Activated T-cell treated with anti-CD3 and anti-CD28 coated beads, Interleukin-2, amount 50 U/mL, for 72 hours (primary cell): ENCODE results near the gene NUDT2. TPM values are rescaled to one million over a fixed set of nuclear protein-coding genes. Genes with fewer than 3 reads are reported as not detected.
A peak's percentile ranks its signal among the peaks of the same experiment; 100 is the strongest.

Experiments used
- ATAC-seq, 2 donors: fragments of 150-1000 bp; cut with Tn5 transposase; replicated peaks in 1 of 2; 2 replicates each; pipeline ENCODE4 v1.10.0; 2021; ENCODE audit warnings: moderate library complexity in 2 of 2, mild to moderate bottlenecking in 1 of 2
- DNase-seq, 2 donors: peaks; one replicate each; pipeline ENCODE4 v3.0.0; 2021 to 2022; ENCODE audit warnings: mixed read lengths in 1 of 2
- H3K27ac Mint-ChIP-seq: one replicate; pipeline ENCODE4 v1.8.0; 2022; ENCODE audit warnings: mild to moderate bottlenecking, moderate library complexity, mixed read lengths
- H3K27me3 Mint-ChIP-seq: one replicate; pipeline ENCODE4 v1.8.0; 2022; ENCODE audit warnings: low read depth, mixed read lengths
- H3K36me3 Mint-ChIP-seq, 2 donors: one replicate each; pipeline ENCODE4 v1.8.0; 2022; ENCODE audit warnings: mixed read lengths in 2 of 2, mild to moderate bottlenecking in 1 of 2; ENCODE audit not compliant: insufficient read depth in 2 of 2
- H3K4me1 Mint-ChIP-seq: one replicate; pipeline ENCODE4 v1.8.0; 2022; ENCODE audit warnings: low read depth, mixed read lengths
- H3K4me3 Mint-ChIP-seq, 2 donors: one replicate each; pipeline ENCODE4 v1.8.0; 2022; ENCODE audit warnings: mild to moderate bottlenecking in 2 of 2, mixed read lengths in 2 of 2, moderate library complexity in 2 of 2
- H3K9me3 Mint-ChIP-seq, 2 donors: one replicate each; pipeline ENCODE4 v1.8.0; 2022; ENCODE audit warnings: mixed read lengths in 2 of 2
- total RNA-seq, 2 donors: library from RNA; stranded (reverse); gene quantifications; one replicate each; pipeline ENCODE4 v1.2.3, GENCODE V29; 2022

The NUDT2 gene
- total RNA-seq, 2 donors from 2014 or later: 27.2 to 35.3 TPM

GRCh38 chr9:34376596-34377403 lies 47.4 kb downstream of the NUDT2 start, which contains the start of gene MYORG:
TSS of gene MYORG (minus strand) at chr9:34376898. CDS start at chr9:34372943, 3,955 bp downstream.
- no peaks in the 10 kb centered on the region for H3K36me3 Mint-ChIP-seq
- no peak within 1 kb of the TSS for H3K27ac Mint-ChIP-seq
- ATAC-seq: peak; percentile 82

GRCh38 chr9:34377404-34377746 lies 48.0 kb downstream of the NUDT2 start:
- peaks cover 51% of the 10 kb centered on the region for H3K4me1 Mint-ChIP-seq
- no peak overlapping the region for H3K27ac Mint-ChIP-seq

More at GRCh38 chr9:34376596-34377403, 47.4 kb downstream of the NUDT2 start, which contains the start of gene MYORG:
- H3K27me3 Mint-ChIP-seq: no peaks in the 10 kb centered on the region
- DNase-seq: peak; percentile 96 to 97
- H3K9me3 Mint-ChIP-seq: no peaks in the 10 kb centered on the region
- H3K4me1 Mint-ChIP-seq: peaks cover 50% of the 10 kb centered on the region
- H3K4me3 Mint-ChIP-seq: peak within 1 kb of the TSS; percentile 76 to 92

GRCh38 chr9:34378376-34379060 lies 49.1 kb downstream of the NUDT2 start:
- Mint-ChIP-seq H3K4me3 (peak overlapping the region in 1 of 2 donors; percentile 49), H3K27ac (no peak overlapping the region), H3K9me3 (no peaks in the 10 kb centered on the region), H3K27me3 (no peaks in the 10 kb centered on the region), H3K4me1 (peaks cover 51% of the 10 kb centered on the region), H3K36me3 (no peaks in the 10 kb centered on the region)
- ATAC-seq: no peak
- no peak for DNase-seq

More at GRCh38 chr9:34377404-34377746, 48.0 kb downstream of the NUDT2 start:
- Mint-ChIP-seq H3K36me3 (no peaks in the 10 kb centered on the region), H3K27me3 (no peaks in the 10 kb centered on the region), H3K4me3 (peak overlapping the region; percentile 76 to 92), H3K9me3 (no peaks in the 10 kb centered on the region)
- DNase-seq (no peak), ATAC-seq (no peak)

GRCh38 chr9:34379334-34380033 lies 50.1 kb downstream of the NUDT2 start:
- Mint-ChIP-seq H3K9me3 (no peaks in the 10 kb centered on the region), H3K36me3 (no peaks in the 10 kb centered on the region), H3K27ac (no peak overlapping the region), H3K4me1 (peaks cover 51% of the 10 kb centered on the region), H3K4me3 (peak overlapping the region; percentile 82 to 92), H3K27me3 (no peaks in the 10 kb centered on the region)
- ATAC-seq (peak; percentile 31 to 45), DNase-seq (peak; percentile 92 to 93)

GRCh38 chr9:34380034-34380510 lies 50.7 kb downstream of the NUDT2 start:
- Mint-ChIP-seq H3K27ac (no peak overlapping the region), H3K4me1 (peaks cover 51% of the 10 kb centered on the region), H3K9me3 (no peaks in the 10 kb centered on the region), H3K36me3 (no peaks in the 10 kb centered on the region), H3K4me3 (peak overlapping the region; percentile 82 to 92), H3K27me3 (no peaks in the 10 kb centered on the region)
- ATAC-seq (no peak), DNase-seq (peak in 1 of 2 donors; percentile 28)

GRCh38 chr9:34380511-34381315 lies 51.3 kb downstream of the NUDT2 start:
- H3K4me3 Mint-ChIP-seq: peak overlapping the region; percentile 82 to 92
- peaks cover 47% of the 10 kb centered on the region for H3K4me1 Mint-ChIP-seq
- peak; percentile 80 to 82 for DNase-seq
- no peaks in the 10 kb centered on the region for H3K36me3 Mint-ChIP-seq
- ATAC-seq: peak; percentile 66
- H3K9me3 Mint-ChIP-seq: no peaks in the 10 kb centered on the region
- no peak overlapping the region for H3K27ac Mint-ChIP-seq
- no peaks in the 10 kb centered on the region for H3K27me3 Mint-ChIP-seq

- DNase-seq: no peak
- H3K27ac Mint-ChIP-seq: no peak overlapping the region
Measured at GRCh38 chr9:34381323-34381722, 52.0 kb downstream of the NUDT2 start.

GRCh38 chr9:34382054-34382453 lies 52.7 kb downstream of the NUDT2 start:
- Mint-ChIP-seq H3K9me3 (no peaks in the 10 kb centered on the region), H3K4me1 (peaks cover 40% of the 10 kb centered on the region), H3K36me3 (no peaks in the 10 kb centered on the region), H3K4me3 (peak overlapping the region; percentile 82 to 92), H3K27ac (no peak overlapping the region), H3K27me3 (no peaks in the 10 kb centered on the region)
- DNase-seq (no peak), ATAC-seq (no peak)

More at GRCh38 chr9:34381323-34381722, 52.0 kb downstream of the NUDT2 start:
- ATAC-seq: no peak
- Mint-ChIP-seq H3K36me3 (no peaks in the 10 kb centered on the region), H3K4me1 (peaks cover 41% of the 10 kb centered on the region), H3K27me3 (no peaks in the 10 kb centered on the region), H3K9me3 (no peaks in the 10 kb centered on the region), H3K4me3 (peak overlapping the region; percentile 82 to 92)

- no peak overlapping the region for H3K4me3 Mint-ChIP-seq
- no peak overlapping the region for H3K27ac Mint-ChIP-seq
- H3K4me1 Mint-ChIP-seq: peaks cover 38% of the 10 kb centered on the region
- H3K9me3 Mint-ChIP-seq: no peaks in the 10 kb centered on the region
- ATAC-seq (no peak), DNase-seq (no peak)
- no peaks in the 10 kb centered on the region for H3K36me3 Mint-ChIP-seq
- H3K27me3 Mint-ChIP-seq: no peaks in the 10 kb centered on the region
Measured at GRCh38 chr9:34382879-34383278, 53.5 kb downstream of the NUDT2 start.

GRCh38 chr9:34383904-34384303 lies 54.5 kb downstream of the NUDT2 start:
- DNase-seq (no peak), ATAC-seq (no peak)
- H3K27me3 Mint-ChIP-seq: no peaks in the 10 kb centered on the region
- no peak overlapping the region for H3K27ac Mint-ChIP-seq
- no peak overlapping the region for H3K4me3 Mint-ChIP-seq
- H3K4me1 Mint-ChIP-seq: peaks cover 29% of the 10 kb centered on the region
- H3K9me3 Mint-ChIP-seq: no peaks in the 10 kb centered on the region
- H3K36me3 Mint-ChIP-seq: no peaks in the 10 kb centered on the region

GRCh38 chr9:34384368-34385165 lies 55.2 kb downstream of the NUDT2 start:
- Mint-ChIP-seq H3K36me3 (no peaks in the 10 kb centered on the region), H3K27ac (no peak overlapping the region), H3K9me3 (no peaks in the 10 kb centered on the region), H3K4me1 (peaks cover 23% of the 10 kb centered on the region), H3K27me3 (no peaks in the 10 kb centered on the region), H3K4me3 (no peak overlapping the region)
- DNase-seq: no peak
- no peak for ATAC-seq
